ENCODE measurements around the gene MXI1. TPM values are rescaled to one million over a fixed set of nuclear protein-coding genes. Genes with fewer than 3 reads are reported as not detected.

Gene MXI1
- total and polyA plus RNA-seq, 2 experiments from 2014 or later = 5.1 to 8.5 TPM

DNA sequence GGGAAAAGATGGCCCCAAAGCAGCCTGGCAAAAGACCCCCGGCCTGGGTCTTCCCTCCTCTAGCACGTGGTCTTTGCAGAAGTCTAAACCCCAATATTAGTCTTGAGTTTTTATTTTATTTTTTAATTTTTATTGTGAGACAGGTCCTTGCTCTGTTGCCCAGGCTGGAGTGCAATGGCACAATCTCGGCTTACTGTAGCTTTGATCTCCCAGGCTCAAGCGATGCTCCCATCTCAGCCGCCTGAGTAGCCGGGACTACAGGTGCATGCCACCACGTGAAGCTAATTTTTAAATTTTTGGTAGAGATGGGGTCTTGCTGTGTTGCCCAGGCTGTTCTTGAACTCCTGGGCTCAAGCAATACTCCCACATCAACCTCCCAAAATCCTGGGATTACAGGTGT is 40.3 kb upstream of the MXI1 start (continued):
- TF ChIP-seq, protein P1, sequence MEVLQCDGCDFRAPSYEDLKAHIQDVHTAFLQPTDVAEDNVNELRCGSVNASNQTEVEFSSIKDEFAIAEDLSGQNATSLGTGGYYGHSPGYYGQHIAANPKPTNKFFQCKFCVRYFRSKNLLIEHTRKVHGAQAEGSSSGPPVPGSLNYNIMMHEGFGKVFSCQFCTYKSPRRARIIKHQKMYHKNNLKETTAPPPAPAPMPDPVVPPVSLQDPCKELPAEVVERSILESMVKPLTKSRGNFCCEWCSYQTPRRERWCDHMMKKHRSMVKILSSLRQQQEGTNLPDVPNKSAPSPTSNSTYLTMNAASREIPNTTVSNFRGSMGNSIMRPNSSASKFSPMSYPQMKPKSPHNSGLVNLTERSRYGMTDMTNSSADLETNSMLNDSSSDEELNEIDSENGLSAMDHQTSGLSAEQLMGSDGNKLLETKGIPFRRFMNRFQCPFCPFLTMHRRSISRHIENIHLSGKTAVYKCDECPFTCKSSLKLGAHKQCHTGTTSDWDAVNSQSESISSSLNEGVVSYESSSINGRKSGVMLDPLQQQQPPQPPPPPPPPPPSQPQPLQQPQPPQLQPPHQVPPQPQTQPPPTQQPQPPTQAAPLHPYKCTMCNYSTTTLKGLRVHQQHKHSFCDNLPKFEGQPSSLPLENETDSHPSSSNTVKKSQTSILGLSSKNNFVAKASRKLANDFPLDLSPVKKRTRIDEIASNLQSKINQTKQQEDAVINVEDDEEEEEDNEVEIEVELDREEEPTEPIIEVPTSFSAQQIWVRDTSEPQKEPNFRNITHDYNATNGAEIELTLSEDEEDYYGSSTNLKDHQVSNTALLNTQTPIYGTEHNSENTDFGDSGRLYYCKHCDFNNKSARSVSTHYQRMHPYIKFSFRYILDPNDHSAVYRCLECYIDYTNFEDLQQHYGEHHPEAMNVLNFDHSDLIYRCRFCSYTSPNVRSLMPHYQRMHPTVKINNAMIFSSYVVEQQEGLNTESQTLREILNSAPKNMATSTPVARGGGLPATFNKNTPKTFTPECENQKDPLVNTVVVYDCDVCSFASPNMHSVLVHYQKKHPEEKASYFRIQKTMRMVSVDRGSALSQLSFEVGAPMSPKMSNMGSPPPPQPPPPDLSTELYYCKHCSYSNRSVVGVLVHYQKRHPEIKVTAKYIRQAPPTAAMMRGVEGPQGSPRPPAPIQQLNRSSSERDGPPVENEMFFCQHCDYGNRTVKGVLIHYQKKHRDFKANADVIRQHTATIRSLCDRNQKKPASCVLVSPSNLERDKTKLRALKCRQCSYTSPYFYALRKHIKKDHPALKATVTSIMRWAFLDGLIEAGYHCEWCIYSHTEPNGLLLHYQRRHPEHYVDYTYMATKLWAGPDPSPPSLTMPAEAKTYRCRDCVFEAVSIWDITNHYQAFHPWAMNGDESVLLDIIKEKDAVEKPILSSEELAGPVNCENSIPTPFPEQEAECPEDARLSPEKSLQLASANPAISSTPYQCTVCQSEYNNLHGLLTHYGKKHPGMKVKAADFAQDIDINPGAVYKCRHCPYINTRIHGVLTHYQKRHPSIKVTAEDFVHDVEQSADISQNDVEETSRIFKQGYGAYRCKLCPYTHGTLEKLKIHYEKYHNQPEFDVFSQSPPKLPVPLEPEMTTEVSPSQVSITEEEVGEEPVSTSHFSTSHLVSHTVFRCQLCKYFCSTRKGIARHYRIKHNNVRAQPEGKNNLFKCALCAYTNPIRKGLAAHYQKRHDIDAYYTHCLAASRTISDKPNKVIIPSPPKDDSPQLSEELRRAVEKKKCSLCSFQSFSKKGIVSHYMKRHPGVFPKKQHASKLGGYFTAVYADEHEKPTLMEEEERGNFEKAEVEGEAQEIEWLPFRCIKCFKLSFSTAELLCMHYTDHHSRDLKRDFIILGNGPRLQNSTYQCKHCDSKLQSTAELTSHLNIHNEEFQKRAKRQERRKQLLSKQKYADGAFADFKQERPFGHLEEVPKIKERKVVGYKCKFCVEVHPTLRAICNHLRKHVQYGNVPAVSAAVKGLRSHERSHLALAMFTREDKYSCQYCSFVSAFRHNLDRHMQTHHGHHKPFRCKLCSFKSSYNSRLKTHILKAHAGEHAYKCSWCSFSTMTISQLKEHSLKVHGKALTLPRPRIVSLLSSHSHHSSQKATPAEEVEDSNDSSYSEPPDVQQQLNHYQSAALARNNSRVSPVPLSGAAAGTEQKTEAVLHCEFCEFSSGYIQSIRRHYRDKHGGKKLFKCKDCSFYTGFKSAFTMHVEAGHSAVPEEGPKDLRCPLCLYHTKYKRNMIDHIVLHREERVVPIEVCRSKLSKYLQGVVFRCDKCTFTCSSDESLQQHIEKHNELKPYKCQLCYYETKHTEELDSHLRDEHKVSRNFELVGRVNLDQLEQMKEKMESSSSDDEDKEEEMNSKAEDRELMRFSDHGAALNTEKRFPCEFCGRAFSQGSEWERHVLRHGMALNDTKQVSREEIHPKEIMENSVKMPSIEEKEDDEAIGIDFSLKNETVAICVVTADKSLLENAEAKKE (CRISPR knock-in tag; IDR thresholded peaks at IDR 0.05) = no peak
- TF ChIP-seq NANOG (IDR thresholded peaks at IDR 0.05; ENCODE audit: borderline replicate concordance) (no peak), ZNF331 (CRISPR knock-in tag; IDR thresholded peaks at IDR 0.05; ENCODE audit: low read depth) (no peak), EZH2phosphoT487 (IDR thresholded peaks at IDR 0.05; ENCODE audit: unreplicated experiment) (no peak), STAT1 (IDR thresholded peaks at IDR 0.05; ENCODE audit: unreplicated experiment) (no peak), JUNB (IDR thresholded peaks at IDR 0.05; ENCODE audit: unreplicated experiment) (no peak), ZNF114 (CRISPR knock-in tag; IDR thresholded peaks at IDR 0.05) (no peak)

DNA sequence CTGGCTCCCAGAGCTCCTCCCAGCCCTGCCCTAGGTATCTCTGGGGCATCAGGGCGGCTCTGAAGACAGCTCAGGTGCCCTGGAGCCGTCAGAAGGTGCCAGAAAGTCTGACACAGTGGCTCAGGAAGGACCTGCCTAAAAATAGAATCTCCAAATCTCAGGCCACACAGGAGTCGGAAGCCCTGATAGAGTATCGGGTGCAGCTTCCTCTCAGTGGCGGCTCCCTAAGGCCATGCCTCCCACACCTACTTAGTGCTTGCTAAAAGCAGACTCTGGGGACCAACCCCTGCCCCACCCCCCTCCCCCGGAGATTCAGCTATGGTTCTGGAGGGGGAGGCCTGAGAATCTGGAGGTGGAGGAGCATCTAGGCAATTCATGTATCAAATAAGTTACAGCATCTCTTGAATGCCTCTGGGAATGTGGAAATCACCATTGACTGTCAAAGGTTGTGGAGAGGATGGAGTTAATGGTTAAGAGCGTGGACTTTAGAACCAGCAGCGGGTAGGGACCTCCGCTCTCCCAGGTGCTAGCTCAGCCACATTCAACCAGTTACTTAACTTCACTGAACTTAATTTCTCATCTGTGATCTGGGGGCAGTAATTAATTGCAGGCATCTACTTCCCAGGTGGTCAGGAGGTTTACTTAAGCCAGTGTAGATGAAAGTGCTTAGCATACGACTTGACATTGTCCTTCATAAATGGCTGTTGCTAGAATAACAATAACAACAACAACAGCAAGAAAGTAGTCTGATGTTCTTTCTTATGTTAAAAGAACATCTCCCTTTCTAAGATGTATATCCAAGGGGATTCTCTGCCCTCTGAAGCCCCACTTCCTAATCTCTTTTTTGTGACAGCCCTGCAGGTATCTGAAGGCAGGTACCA is 38.6 kb upstream of the MXI1 start:
- H3K27me3 ChIP-seq (ENCODE audit: insufficient read depth) = peaks cover 96% of the 10 kb centered on the region
- H3K4me3 Mint-ChIP-seq = no peak overlapping the region
- H3K27me3 Mint-ChIP-seq (ENCODE audit: insufficient read depth, low read depth, poor library complexity) = peaks cover 100% of the 10 kb centered on the region
- TF ChIP-seq ZNF114 (CRISPR knock-in tag; IDR thresholded peaks at IDR 0.05) = no peak
- TF ChIP-seq, protein P1 (CRISPR knock-in tag; IDR thresholded peaks at IDR 0.05) = no peak
- no peak for TF ChIP-seq ZNF331 (CRISPR knock-in tag; IDR thresholded peaks at IDR 0.05; ENCODE audit: low read depth)
- no peak for TF ChIP-seq JUNB (IDR thresholded peaks at IDR 0.05; ENCODE audit: unreplicated experiment)
- TF ChIP-seq NANOG (IDR thresholded peaks at IDR 0.05; ENCODE audit: borderline replicate concordance) = peak; percentile 98

More for the DNA sequence above, 38.6 kb upstream of the MXI1 start:
- ATAC-seq (peak; percentile 73), DNase-seq (ENCODE audit: low spot score) (peak; percentile 87)
- peaks cover 18% of the 10 kb centered on the region; the same call in 1 of the 2 replicates for H4K20me1 ChIP-seq (replicated peaks; ENCODE audit: insufficient read depth)
- H3K4me3 ChIP-seq = no peak overlapping the region
- H3F3A ChIP-seq (replicated peaks; ENCODE audit: low read depth) = peaks cover 5% of the 10 kb centered on the region; the same call in 1 of the 2 replicates
- peaks cover 30% of the 10 kb centered on the region for H3K4me1 ChIP-seq (ENCODE audit: insufficient read depth)
- H3K27ac ChIP-seq (ENCODE audit: low read depth) = no peak overlapping the region
- no peak overlapping the region for H3K27ac Mint-ChIP-seq
- no peak overlapping the region for H2AFZ ChIP-seq
- no peaks in the 10 kb centered on the region for H3K9me2 ChIP-seq (ENCODE audit: insufficient read depth)
- H3K36me3 ChIP-seq (ENCODE audit: insufficient read depth) = no peaks in the 10 kb centered on the region
- peaks cover 4% of the 10 kb centered on the region; the same call in 1 of the 3 replicates for H3K9me3 Mint-ChIP-seq
- H3K4me1 Mint-ChIP-seq = peaks cover 46% of the 10 kb centered on the region
- H3K36me3 Mint-ChIP-seq (ENCODE audit: low read depth) = no peaks in the 10 kb centered on the region
- H3K79me2 ChIP-seq (replicated peaks; ENCODE audit: insufficient read depth) = no peaks in the 10 kb centered on the region
- H3K4me2 ChIP-seq = no peak overlapping the region; the same call in 1 of the 2 replicates

Measured in GM23338 (cell line).